Measurements from ENCODE around the gene PIERCE2. TPM values are rescaled to one million over a fixed set of nuclear protein-coding genes. Genes with fewer than 3 reads are reported as not detected.
"Not testable (repeated sequence)": the region's sequence is repeated elsewhere in the genome, so short reads cannot be mapped to it uniquely, and the experiment has no call there.

PIERCE2 gene
- total and polyA plus RNA-seq, 4 donors: 3.9 to 8.6 (median 5.6) TPM

DNA sequence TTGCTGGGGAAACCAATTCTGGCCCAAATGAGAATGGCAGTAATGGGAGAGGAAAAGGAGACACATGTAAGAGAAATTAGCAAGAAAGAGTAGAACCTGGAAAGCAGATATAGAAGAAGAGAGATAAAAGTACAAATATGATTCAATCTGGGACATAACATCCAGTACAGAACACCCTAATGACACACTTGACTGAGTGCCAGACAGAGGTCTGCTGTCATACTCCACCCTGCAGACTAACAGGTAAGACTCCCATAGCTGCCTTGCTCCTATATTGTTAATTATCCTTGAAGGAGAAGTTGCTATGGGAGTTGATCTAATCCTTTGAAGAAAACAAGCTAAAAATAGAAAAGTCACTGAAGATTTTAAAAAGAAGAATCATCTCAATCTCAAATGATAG lies 21.3 kb upstream of the PIERCE2 start:
- no peak for DNase-seq (ENCODE audit: low read depth in 4 of 6, low spot score in 6 of 6)
- H3K27ac ChIP-seq (ENCODE audit: low read depth, low read length): no peak overlapping the region
- no peaks in the 10 kb centered on the region for H3K27me3 ChIP-seq (ENCODE audit: control insufficient read depth, insufficient read depth, low read length)
- peaks cover 6% of the 10 kb centered on the region for H3K9me3 ChIP-seq (ENCODE audit: control insufficient read depth, insufficient read depth, low read length)
- H3K36me3 ChIP-seq (ENCODE audit: control insufficient read depth, insufficient read depth, low read length): peaks cover 18% of the 10 kb centered on the region
- H3K4me1 ChIP-seq (ENCODE audit: control insufficient read depth, insufficient read depth, low read length): no peaks in the 10 kb centered on the region
- H3K4me3 ChIP-seq (ENCODE audit: low read depth, low read length): no peak overlapping the region

DNA sequence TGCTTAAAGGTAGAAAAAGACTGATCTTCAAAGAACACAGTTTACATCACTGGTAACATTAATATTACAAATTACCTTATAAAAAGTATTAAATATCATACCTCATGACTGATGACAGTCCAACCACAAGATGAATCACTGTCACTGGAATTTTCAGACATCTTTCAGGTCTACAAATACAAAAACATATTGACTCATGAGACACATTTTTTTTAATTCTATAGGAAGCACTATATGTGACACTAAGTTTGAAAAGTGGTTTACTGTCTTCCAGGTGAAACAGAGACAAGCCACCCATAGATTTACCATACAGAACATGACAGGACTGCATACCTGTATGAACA lies 19.1 kb upstream of the PIERCE2 start:
- Histone ChIP-seq H3K4me3 (ENCODE audit: low read depth, low read length) (no peak overlapping the region), H3K4me1 (ENCODE audit: control insufficient read depth, insufficient read depth, low read length) (no peaks in the 10 kb centered on the region), H3K27ac (ENCODE audit: low read depth, low read length) (no peak overlapping the region), H3K36me3 (ENCODE audit: control insufficient read depth, insufficient read depth, low read length) (peaks cover 16% of the 10 kb centered on the region), H3K9me3 (ENCODE audit: control insufficient read depth, insufficient read depth, low read length) (no peaks in the 10 kb centered on the region), H3K27me3 (ENCODE audit: control insufficient read depth, insufficient read depth, low read length) (no peaks in the 10 kb centered on the region)
- DNase-seq (ENCODE audit: low read depth in 4 of 6, low spot score in 6 of 6): no peak

DNA sequence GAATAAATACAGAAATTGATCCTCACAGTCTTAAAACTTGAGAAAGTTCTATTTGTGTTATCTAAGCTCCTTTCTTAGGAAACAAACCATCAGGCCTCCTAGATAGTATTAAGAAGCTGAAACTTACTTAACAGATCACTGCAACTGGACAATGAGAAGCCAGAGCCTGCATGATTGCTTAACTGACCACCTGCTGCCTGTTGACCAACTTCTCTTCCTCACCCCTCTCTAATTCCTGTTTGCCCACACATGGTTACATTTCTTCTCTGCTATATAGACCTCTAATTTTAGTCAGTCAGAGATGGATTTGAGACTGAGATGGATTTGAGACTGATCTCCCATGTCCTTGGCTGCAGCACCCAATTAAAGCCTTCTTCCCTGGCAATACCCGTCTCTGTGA lies 13.6 kb upstream of the PIERCE2 start:
- Histone ChIP-seq H3K4me1 (ENCODE audit: control insufficient read depth, insufficient read depth, low read length) (no peaks in the 10 kb centered on the region), H3K27me3 (ENCODE audit: control insufficient read depth, insufficient read depth, low read length) (no peaks in the 10 kb centered on the region), H3K27ac (ENCODE audit: low read depth, low read length) (no peak overlapping the region), H3K36me3 (ENCODE audit: control insufficient read depth, insufficient read depth, low read length) (no peaks in the 10 kb centered on the region), H3K9me3 (ENCODE audit: control insufficient read depth, insufficient read depth, low read length) (no peaks in the 10 kb centered on the region), H3K4me3 (ENCODE audit: low read depth, low read length) (no peak overlapping the region)
- no peak for DNase-seq (ENCODE audit: low read depth in 4 of 6, low spot score in 6 of 6)
- WGBS (ENCODE audit: insufficient coverage): 100% methylated on average over 1 of the region's 1 CpG

DNA sequence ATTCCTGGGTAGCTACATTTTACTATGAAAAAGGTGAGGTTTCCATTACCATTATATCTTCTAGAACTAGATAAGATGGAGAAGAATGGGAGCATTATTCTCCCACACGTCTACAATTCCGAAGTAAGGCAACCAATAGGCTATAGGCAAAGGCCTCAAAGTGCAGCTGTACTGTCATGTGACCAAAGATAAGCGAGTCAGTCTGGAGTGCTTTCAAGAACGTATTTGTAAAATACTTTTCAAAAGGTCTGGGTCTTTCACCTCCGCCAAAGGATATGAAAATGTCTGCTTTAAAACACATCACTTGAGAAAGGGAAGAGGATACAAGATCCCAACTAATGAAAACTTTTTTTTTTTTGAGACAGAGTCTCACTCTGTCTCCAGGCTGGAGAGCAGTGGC lies 10.1 kb upstream of the PIERCE2 start:
- H3K36me3 ChIP-seq (ENCODE audit: control insufficient read depth, insufficient read depth, low read length): no peaks in the 10 kb centered on the region
- no peak for DNase-seq (ENCODE audit: low read depth in 4 of 6, low spot score in 6 of 6)
- no peaks in the 10 kb centered on the region for H3K27me3 ChIP-seq (ENCODE audit: control insufficient read depth, insufficient read depth, low read length)
- no peak overlapping the region for H3K4me3 ChIP-seq (ENCODE audit: low read depth, low read length)
- H3K27ac ChIP-seq (ENCODE audit: low read depth, low read length): no peak overlapping the region
- WGBS (ENCODE audit: insufficient coverage): 88% methylated on average over 3 of the region's 5 CpGs
- H3K9me3 ChIP-seq (ENCODE audit: control insufficient read depth, insufficient read depth, low read length): no peaks in the 10 kb centered on the region
- no peaks in the 10 kb centered on the region for H3K4me1 ChIP-seq (ENCODE audit: control insufficient read depth, insufficient read depth, low read length)

DNA sequence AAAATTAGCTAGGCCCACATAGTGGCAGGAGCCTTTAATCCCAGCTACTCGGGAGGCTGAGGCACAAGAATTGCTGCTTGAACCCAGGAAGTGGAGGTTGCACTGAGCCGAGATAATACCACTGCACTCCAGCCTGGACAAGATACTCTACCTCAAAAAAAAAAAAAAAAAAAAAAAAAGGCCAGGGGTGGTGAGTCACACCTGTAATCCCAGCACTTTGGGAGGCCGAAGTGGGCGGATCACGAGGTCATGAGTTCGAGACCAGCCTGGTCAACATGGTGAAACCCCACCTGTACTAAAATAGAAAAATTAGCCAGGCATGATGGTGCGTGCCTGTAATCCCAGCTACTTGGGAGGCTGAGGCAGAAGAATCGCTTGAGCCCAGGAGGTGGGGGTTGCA lies 8.2 kb upstream of the PIERCE2 start:
- not testable (repeated sequence) for H3K36me3 ChIP-seq (ENCODE audit: control insufficient read depth, insufficient read depth, low read length); H3K27ac ChIP-seq (ENCODE audit: low read depth, low read length); H3K4me1 ChIP-seq (ENCODE audit: control insufficient read depth, insufficient read depth, low read length); H3K27me3 ChIP-seq (ENCODE audit: control insufficient read depth, insufficient read depth, low read length); H3K4me3 ChIP-seq (ENCODE audit: low read depth, low read length); DNase-seq (ENCODE audit: low read depth in 4 of 6, low spot score in 6 of 6); H3K9me3 ChIP-seq (ENCODE audit: control insufficient read depth, insufficient read depth, low read length)
- no CpG with 5 or more reads among the region's 8 CpGs for WGBS (ENCODE audit: insufficient coverage)

DNA sequence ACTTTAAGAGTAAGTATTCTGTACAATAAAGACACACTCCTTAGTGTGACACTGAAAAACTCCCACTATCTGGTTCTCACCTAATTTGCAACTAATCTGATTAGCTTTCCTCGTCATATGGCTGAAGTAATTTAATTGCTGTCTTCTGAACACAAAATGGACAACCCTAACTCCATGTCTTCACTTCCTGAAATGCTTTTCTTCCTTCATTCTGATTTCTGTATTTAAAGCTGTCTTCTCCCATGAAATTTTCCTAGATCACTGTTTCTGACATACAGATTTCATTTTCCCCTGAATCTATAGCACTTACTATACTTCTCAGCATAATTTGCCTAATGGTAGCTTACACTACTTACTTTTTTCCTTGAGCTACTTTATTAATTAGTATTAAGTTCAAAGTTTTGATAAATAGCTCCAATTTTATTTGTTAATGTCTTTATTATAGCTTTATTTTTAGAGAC lies 6.5 kb upstream of the PIERCE2 start:
- 80% methylated on average over 1 of the region's 1 CpG for WGBS (ENCODE audit: insufficient coverage)
- H3K36me3 ChIP-seq (ENCODE audit: control insufficient read depth, insufficient read depth, low read length): no peaks in the 10 kb centered on the region
- H3K4me1 ChIP-seq (ENCODE audit: control insufficient read depth, insufficient read depth, low read length): peaks cover 3% of the 10 kb centered on the region
- no peak overlapping the region for H3K27ac ChIP-seq (ENCODE audit: low read depth, low read length)
- no peaks in the 10 kb centered on the region for H3K9me3 ChIP-seq (ENCODE audit: control insufficient read depth, insufficient read depth, low read length)
- no peak for DNase-seq (ENCODE audit: low read depth in 4 of 6, low spot score in 6 of 6)
- no peak overlapping the region for H3K4me3 ChIP-seq (ENCODE audit: low read depth, low read length)
- H3K27me3 ChIP-seq (ENCODE audit: control insufficient read depth, insufficient read depth, low read length): no peaks in the 10 kb centered on the region

DNA sequence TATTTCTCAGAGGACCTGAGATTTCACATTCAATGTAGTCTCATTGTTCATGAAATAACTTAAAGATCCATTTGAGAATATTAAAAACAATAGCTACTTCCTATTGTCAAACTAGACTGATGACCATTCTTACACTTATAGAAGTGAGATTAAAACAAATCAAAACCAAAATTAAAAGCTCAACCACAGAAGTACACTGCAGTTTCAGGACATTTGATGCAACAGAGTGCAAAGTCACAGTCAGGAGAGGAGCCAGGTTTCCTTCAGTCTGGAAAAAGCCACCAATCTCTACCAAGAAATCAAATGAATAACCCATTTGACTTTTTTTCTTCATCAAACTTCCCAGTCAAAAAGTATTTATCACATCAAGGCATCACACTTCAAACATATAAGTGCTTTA lies 5.6 kb upstream of the PIERCE2 start:
- Histone ChIP-seq H3K4me1 (ENCODE audit: control insufficient read depth, insufficient read depth, low read length) (peaks cover 6% of the 10 kb centered on the region), H3K27ac (ENCODE audit: low read depth, low read length) (no peak overlapping the region), H3K9me3 (ENCODE audit: control insufficient read depth, insufficient read depth, low read length) (no peaks in the 10 kb centered on the region), H3K27me3 (ENCODE audit: control insufficient read depth, insufficient read depth, low read length) (no peaks in the 10 kb centered on the region), H3K36me3 (ENCODE audit: control insufficient read depth, insufficient read depth, low read length) (no peaks in the 10 kb centered on the region), H3K4me3 (ENCODE audit: low read depth, low read length) (no peak overlapping the region)
- DNase-seq (ENCODE audit: low read depth in 4 of 6, low spot score in 6 of 6): no peak

DNA sequence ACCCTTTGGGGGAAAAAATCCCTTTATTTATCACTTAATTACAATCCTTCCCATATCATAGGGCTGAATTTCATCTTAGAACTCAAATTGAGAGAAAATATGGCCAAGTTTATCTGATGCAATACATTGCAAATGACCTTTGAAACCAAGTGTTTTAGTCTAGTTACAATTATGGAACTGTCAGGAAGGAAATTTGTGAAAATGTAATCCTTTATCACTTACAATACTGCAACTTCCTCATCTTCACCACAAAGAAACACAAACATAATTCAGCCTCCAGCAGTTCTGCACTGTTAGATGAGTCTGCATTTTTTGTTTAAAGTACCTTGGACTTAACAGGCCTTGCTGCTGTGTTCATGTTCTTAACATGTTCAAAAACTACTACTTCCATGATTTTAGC lies 4.8 kb upstream of the PIERCE2 start:
- DNase-seq (ENCODE audit: low read depth in 4 of 6, low spot score in 6 of 6): no peak
- no peaks in the 10 kb centered on the region for H3K36me3 ChIP-seq (ENCODE audit: control insufficient read depth, insufficient read depth, low read length)
- H3K4me3 ChIP-seq (ENCODE audit: low read depth, low read length): no peak overlapping the region
- no peaks in the 10 kb centered on the region for H3K9me3 ChIP-seq (ENCODE audit: control insufficient read depth, insufficient read depth, low read length)
- H3K27ac ChIP-seq (ENCODE audit: low read depth, low read length): no peak overlapping the region
- H3K27me3 ChIP-seq (ENCODE audit: control insufficient read depth, insufficient read depth, low read length): no peaks in the 10 kb centered on the region
- peaks cover 6% of the 10 kb centered on the region for H3K4me1 ChIP-seq (ENCODE audit: control insufficient read depth, insufficient read depth, low read length)

DNA sequence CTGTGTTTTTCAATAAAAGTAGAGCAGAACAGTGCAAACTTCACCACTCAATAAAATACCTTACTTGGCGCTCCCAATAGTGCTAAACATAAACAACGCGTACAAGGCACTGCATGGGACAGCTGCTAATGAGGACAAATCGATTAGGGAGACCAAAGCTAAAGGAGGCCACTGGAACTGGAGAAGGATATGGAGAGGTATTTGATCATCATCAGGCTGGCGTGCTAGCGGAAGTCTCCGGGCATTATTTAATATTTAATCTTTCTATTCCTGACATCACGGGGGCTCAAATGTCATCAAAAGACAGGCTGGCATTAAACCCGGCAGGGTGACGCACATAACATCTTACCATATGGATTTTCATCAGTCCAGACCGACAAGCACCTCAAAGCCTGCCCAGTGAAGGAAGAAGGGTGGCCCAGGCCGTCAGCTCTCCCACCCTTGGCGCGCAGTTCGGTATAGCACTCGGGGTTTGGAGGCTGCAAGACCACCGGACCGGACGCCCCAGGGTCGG lies 740 bp upstream of the PIERCE2 start:
- WGBS (ENCODE audit: insufficient coverage): 0% methylated on average over 13 of the region's 20 CpGs
- Histone ChIP-seq H3K27me3 (ENCODE audit: control insufficient read depth, insufficient read depth, low read length) (no peaks in the 10 kb centered on the region), H3K4me3 (ENCODE audit: low read depth, low read length) (peak overlapping the region; percentile 94), H3K9me3 (ENCODE audit: control insufficient read depth, insufficient read depth, low read length) (no peaks in the 10 kb centered on the region), H3K36me3 (ENCODE audit: control insufficient read depth, insufficient read depth, low read length) (no peaks in the 10 kb centered on the region), H3K27ac (ENCODE audit: low read depth, low read length) (peak overlapping the region; percentile 96), H3K4me1 (ENCODE audit: control insufficient read depth, insufficient read depth, low read length) (peaks cover 11% of the 10 kb centered on the region)
- peak in 3 of 6 donors; percentile 9 to 33 (median 15) for DNase-seq (ENCODE audit: low read depth in 4 of 6, low spot score in 6 of 6)

DNA sequence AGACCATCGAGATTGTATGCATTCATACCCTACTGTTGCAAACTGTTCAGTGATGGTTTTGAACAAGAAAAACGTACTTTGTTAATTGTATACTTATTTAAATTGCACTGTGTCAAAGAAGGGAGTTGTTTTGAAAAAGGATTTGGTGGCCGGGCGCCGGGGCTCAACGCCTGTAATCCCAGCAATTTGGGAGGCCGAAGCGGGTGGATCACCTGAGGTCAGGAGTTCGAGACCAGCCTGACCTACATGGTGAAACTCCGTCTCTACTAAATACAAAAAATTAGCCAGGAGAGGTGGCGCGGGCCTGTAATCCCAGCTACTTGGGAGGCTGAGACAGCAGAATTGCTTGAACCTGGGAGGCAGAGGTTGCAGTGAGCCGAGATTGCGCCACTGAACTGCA lies 681 bp downstream of the PIERCE2 start:
- H3K27me3 ChIP-seq (ENCODE audit: control insufficient read depth, insufficient read depth, low read length); DNase-seq (ENCODE audit: low read depth in 4 of 6, low spot score in 6 of 6); H3K9me3 ChIP-seq (ENCODE audit: control insufficient read depth, insufficient read depth, low read length); H3K36me3 ChIP-seq (ENCODE audit: control insufficient read depth, insufficient read depth, low read length): not testable (repeated sequence)
- Histone ChIP-seq H3K4me1 (ENCODE audit: control insufficient read depth, insufficient read depth, low read length) (peaks cover 11% of the 10 kb centered on the region), H3K4me3 (ENCODE audit: low read depth, low read length) (peak overlapping the region; percentile 94), H3K27ac (ENCODE audit: low read depth, low read length) (peak overlapping the region; percentile 96)
- 68% methylated on average over 9 of the region's 14 CpGs for WGBS (ENCODE audit: insufficient coverage)

All from spinal cord (tissue), 10 donors.